GM12878 (cell line): Measurements from ENCODE around the gene DCX.

Experiments
- EGR1 ChIP-seq, 2 experiments: IDR thresholded peaks; 1 replicate in 1 of 2; 2 replicates in 1 of 2; pipeline ENCODE4 v1.6.1; 2011 to 2012; ENCODE audit warnings: low read depth in 2 of 2, low read length in 2 of 2, borderline replicate concordance in 1 of 2, mild to moderate bottlenecking in 1 of 2, moderate library complexity in 1 of 2
- EZH2 ChIP-seq: IDR thresholded peaks from 2 replicates; pipeline ENCODE4 v1.6.1; 2012; ENCODE audit warnings: low read depth, mild to moderate bottlenecking, control low read depth, inconsistent platforms, low read length, borderline replicate concordance; ENCODE audit not compliant: control insufficient read depth
- GATAD2B ChIP-seq: fragments of 450-650 bp; conservative IDR thresholded peaks from 2 replicates; pipeline ENCODE4 v1.6.1; 2017; ENCODE audit warnings: low read depth, mild to moderate bottlenecking, moderate library complexity
- HCFC1 ChIP-seq: fragments of 150-350 bp; IDR thresholded peaks from 2 replicates; pipeline ENCODE4 v1.6.1; 2014; ENCODE audit warnings: low read length
- NFXL1 ChIP-seq: fragments of 450-650 bp; IDR thresholded peaks from 2 replicates; pipeline ENCODE4 v1.6.1; 2017; ENCODE audit warnings: antibody characterized with exemption, mild to moderate bottlenecking, borderline replicate concordance
- RAD21 ChIP-seq: IDR thresholded peaks from 2 replicates; pipeline ENCODE4 v1.6.1; 2011; ENCODE audit warnings: mild to moderate bottlenecking, low read depth, low read length, moderate library complexity; ENCODE audit not compliant: insufficient read depth
- ZNF274 ChIP-seq: IDR thresholded peaks from one replicate; pipeline ENCODE4 v1.8.0; 2011; ENCODE audit not compliant: insufficient read length, insufficient read depth
- TF ChIP-seq, protein P1 (sequence below), 3 experiments: IDR thresholded peaks in 2 of 3; conservative IDR thresholded peaks in 1 of 3; 2 replicates each; pipeline ENCODE4 v1.5.1; 2011; ENCODE audit warnings: low read depth in 3 of 3, low read length in 3 of 3, mild to moderate bottlenecking in 3 of 3, control low read depth in 2 of 3, moderate library complexity in 2 of 3, inconsistent platforms in 1 of 3, mixed read lengths in 1 of 3; ENCODE audit not compliant: control insufficient read depth in 2 of 3, insufficient read depth in 1 of 3; ENCODE audit errors: extremely low read depth in 1 of 3
- TF ChIP-seq, protein P2 (sequence below): IDR thresholded peaks from 2 replicates; pipeline ENCODE4 v1.6.1; 2011; ENCODE audit warnings: borderline replicate concordance, low read depth, mild to moderate bottlenecking, moderate library complexity, mixed read lengths, low read length; ENCODE audit not compliant: insufficient read depth; ENCODE audit errors: extremely low read length

DNA sequence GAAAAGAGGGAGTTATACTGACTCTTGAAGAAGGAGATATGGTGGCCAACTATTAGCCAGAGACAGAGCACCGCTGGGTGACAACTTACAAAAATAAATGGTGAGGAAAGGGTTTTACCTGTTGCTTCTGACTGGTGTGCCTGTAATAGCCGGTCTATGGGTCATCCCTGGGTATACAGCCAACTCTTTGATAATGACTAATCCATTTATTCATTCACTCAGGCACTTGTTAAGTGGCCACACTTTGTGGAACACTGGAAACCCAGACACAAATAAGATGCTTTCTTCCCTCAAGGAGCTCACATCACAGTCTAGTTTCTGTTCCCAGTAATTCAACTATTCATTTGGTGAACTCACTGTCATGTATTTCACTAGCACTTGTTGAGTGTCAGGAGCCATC, 128.5 kb downstream of the DCX start:
- no peak for TF ChIP-seq RAD21
- no peak for TF ChIP-seq NFXL1
- TF ChIP-seq GATAD2B, result no peak
- TF ChIP-seq, protein P1, sequence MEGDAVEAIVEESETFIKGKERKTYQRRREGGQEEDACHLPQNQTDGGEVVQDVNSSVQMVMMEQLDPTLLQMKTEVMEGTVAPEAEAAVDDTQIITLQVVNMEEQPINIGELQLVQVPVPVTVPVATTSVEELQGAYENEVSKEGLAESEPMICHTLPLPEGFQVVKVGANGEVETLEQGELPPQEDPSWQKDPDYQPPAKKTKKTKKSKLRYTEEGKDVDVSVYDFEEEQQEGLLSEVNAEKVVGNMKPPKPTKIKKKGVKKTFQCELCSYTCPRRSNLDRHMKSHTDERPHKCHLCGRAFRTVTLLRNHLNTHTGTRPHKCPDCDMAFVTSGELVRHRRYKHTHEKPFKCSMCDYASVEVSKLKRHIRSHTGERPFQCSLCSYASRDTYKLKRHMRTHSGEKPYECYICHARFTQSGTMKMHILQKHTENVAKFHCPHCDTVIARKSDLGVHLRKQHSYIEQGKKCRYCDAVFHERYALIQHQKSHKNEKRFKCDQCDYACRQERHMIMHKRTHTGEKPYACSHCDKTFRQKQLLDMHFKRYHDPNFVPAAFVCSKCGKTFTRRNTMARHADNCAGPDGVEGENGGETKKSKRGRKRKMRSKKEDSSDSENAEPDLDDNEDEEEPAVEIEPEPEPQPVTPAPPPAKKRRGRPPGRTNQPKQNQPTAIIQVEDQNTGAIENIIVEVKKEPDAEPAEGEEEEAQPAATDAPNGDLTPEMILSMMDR (IDR thresholded peaks at IDR 0.05 in 2 of 3, conservative IDR thresholded peaks at IDR 0.05 in 1 of 3; ENCODE audit: control insufficient read depth in 2 of 3, extremely low read depth in 1 of 3, insufficient read depth in 1 of 3, low read depth in 3 of 3, low read length in 3 of 3), result no peak
- TF ChIP-seq, protein P2, sequence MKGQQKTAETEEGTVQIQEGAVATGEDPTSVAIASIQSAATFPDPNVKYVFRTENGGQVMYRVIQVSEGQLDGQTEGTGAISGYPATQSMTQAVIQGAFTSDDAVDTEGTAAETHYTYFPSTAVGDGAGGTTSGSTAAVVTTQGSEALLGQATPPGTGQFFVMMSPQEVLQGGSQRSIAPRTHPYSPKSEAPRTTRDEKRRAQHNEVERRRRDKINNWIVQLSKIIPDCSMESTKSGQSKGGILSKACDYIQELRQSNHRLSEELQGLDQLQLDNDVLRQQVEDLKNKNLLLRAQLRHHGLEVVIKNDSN, result no peak
- no peak for TF ChIP-seq EZH2
- no peak for TF ChIP-seq ZNF274
- TF ChIP-seq HCFC1, result no peak
- no peak for TF ChIP-seq EGR1 (IDR thresholded peaks at IDR 0.05; ENCODE audit: borderline replicate concordance in 1 of 2, low read depth in 2 of 2, low read length in 2 of 2)
